HG03135 (cell line): ENCODE results near the gene SLC25A41.

Source experiments
- ATAC-seq: cut with Tn5 transposase; IDR thresholded peaks from one replicate; pipeline ENCODE4 v1.9.1; 2021; ENCODE audit warnings: mild to moderate bottlenecking, moderate library complexity; ENCODE audit not compliant: unreplicated experiment

Gene SLC25A41

GRCh38 chr19:6433663-6434062 lies at the start of gene SLC25A41:
Gene SLC25A41 (minus strand): TSS chr19:6433763. CDS start chr19:6433693, 70 bp downstream.
- ATAC-seq: no peak

DNA sequence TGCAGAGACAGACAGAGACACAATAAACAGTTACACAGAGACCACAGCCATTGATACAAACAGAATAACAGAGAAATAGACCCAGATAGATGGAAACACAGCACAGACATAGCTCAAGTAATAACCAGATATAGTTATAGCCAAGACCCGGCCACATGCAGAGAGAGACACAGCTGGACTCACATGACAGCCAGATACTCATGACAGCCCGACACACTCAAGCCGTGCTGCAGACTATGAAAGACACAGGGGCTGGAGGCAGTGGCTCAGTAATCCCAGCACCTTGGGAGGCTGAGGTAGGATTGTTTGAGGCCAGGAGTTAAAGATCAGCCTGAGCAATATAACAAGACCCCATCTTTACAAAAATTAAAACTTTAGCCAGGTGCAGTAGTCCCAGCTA lies 49.7 kb upstream of the SLC25A41 start:
- ATAC-seq: no peak

DNA sequence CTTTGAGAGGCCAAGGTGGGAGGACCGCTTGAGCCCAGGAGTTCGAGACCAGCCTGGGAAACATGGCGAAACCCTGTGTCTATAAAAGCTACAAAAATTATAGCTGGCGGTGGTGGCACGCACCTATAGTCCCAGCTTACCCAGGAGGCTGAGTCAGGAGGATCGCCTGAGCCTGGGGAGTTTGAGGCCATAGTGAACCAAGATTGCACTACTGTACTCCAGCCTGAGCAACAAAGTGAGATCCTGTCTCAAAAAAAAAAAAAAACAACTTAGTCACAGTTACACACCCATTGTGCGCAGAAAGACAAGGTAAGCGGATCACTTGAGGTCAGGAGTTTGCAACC lies 48.8 kb upstream of the SLC25A41 start:
- ATAC-seq: no peak

DNA sequence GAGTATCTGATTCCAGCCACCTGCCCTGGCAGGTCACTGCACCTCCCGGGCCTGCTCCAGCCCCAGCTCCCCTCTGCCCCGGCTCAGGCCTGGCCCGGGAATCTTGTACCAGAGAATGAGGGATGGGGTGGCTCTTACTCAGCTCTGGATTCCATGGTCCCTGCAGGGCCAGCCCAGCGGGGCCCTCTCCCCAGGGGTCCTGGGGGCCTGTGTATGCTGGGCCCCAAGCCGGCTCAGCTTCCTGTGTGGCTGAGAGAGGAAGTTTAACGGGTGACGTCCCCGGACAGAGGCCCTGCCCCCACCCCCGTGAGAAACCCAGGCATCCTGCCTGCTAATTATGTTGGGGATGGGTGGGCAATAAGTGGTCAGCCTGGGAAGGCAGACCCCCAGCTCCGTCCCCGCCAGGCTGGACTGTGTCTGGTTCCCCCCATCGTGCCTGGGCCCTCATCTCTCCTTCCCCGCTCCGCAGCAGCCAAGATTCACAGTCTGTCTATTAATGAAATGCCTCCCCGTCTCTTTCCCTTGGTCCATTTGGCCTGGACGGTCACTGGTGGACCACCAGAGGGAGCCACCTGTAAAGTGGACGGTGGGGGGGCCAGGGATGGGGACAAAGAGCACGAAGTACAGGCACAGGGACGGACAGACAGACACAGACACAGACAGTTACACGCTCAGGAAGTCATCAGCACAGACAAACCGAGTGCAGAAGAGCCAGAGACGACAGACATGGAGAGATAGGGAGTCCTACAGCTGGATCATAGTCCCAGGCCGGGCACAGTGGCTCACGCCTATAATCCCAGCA lies 48.2 kb upstream of the SLC25A41 start, which contains the start of gene DENND1C:
TSS of gene DENND1C (minus strand) at position 247 of the 802 bp plus-strand sequence. CDS start at position 155, 92 bp downstream.
- ATAC-seq: no peak

GRCh38 chr19:6480848-6481415 lies 47.4 kb upstream of the SLC25A41 start:
- ATAC-seq: no peak

GRCh38 chr19:6479836-6480398 lies 46.4 kb upstream of the SLC25A41 start:
- ATAC-seq: no peak

DNA sequence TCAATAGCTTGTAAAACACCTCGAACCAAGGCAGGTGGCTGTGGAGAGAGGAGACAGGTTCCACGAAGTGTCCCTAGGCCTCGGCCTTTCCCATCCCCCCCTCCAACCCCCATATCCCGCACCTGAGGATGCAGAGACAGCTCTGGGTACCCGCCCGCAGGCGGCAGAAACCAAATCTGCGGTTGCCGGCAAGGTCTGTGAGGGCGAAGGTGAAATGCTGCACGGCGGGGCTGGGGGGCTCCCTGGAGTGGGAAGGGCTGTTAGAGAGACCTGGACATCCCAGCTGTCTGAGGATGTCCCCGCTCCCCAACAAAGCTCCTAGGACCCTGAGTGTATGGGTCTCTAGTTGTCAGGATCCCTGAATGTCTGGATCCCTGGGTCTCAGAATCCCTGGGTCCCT lies 45.3 kb upstream of the SLC25A41 start:
- ATAC-seq: no peak

DNA sequence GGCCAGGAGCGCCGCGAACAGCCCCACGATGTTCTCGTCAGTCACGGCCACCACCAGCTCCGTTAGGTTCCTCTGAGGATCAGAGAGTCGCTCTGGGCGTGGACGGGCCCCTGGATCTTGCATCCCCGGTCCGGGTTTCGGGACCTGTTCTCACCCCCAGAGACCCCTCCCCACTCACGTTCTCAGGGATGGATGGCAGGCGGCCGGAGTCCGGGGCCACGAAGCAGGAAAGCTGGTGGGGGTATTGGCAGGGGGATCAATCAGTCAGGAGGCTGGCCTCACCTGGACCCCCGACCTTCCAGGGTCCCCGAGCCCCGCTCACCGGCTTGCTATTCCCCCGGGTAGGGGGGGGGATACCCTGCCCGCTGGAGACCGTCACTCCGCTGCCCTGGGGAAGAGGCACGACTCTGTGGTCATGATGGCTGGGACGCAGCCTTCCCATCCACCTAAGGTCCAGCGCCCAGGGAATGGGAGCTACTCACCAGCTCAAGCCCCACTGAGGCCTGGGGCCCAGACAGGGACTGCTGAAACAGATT lies 43.4 kb upstream of the SLC25A41 start:
- ATAC-seq: no peak

GRCh38 chr19:6476155-6476895 lies 42.8 kb upstream of the SLC25A41 start:
- ATAC-seq: no peak

GRCh38 chr19:6475321-6476108 lies 42.0 kb upstream of the SLC25A41 start:
- ATAC-seq: no peak

GRCh38 chr19:6473647-6474046 lies 40.1 kb upstream of the SLC25A41 start:
- ATAC-seq: no peak

DNA sequence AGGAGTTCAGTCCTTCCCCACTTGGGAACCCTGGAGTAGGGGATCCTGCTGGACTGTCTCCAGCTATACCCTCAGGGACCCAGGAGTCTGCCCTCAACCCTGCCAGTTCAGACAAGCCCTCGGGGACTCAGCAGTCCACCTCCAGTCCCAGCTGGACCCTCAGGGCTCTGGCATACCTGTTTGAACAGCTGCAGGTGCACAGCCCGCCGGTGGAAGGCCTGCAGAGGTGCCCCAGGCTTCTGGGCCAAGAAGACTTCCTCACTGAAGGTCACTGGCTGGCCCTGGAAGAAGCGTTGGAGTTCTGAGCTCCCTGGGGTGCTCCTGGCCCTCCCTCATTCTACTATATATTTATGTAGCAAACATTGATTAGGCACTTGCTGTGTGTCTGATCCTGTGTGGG lies 39.1 kb upstream of the SLC25A41 start:
- no peak for ATAC-seq

GRCh38 chr19:6471076-6471475 lies 37.5 kb upstream of the SLC25A41 start:
- ATAC-seq: no peak

- ATAC-seq: no peak
Observed at GRCh38 chr19:6470173-6470572, 36.6 kb upstream of the SLC25A41 start.

GRCh38 chr19:6467384-6467783 lies 33.8 kb upstream of the SLC25A41 start:
- ATAC-seq: no peak

DNA sequence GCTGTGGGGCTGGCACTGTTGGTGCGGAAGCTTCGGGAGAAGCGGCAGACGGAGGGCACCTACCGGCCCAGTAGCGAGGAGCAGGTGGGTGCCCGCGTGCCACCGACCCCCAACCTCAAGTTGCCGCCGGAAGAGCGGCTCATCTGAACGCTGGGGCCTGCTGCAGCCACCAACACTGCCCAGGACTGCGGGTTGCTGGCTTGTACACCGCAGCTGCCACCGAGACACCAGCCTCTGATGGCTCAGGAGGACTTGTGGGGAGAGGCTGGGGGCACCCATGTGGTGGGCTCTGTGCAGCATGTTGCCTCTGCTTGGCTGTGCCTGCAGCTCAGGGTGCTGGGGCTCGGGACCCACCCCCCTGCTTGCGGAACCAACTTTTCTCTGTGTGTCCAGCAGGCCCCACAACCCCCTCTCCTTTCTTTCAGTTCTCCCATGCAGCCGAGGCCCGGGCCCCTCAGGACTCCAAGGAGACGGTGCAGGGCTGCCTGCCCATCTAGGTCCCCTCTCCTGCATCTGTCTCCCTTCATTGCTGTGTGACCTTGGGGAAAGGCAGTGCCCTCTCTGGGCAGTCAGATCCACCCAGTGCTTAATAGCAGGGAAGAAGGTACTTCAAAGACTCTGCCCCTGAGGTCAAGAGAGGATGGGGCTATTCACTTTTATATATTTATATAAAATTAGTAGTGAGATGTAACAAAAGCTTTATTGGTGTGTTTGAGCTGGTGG lies 33.1 kb upstream of the SLC25A41 start:
- ATAC-seq: no peak

GRCh38 chr19:6465663-6466062 lies 32.1 kb upstream of the SLC25A41 start:
- no peak for ATAC-seq

DNA sequence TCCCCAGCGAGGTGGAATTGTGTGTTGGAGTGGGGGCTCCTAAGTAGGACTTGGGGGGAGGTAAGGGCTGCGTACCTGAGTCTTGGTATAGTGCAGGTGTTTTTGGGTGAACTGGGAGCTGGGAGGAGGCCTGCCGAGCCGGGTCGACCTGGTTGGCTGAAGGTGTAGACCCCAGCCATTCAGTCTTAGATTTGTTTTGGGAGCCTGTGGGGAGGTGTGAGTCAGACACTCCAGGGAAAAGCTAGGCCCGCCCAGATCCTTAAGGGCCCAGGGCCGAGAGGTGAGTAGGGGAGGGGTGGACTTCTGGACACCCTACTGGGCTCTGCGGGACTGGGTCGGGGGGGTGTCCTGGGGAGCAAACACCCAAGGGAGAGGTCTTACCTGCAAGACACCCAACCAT lies 31.4 kb upstream of the SLC25A41 start:
- ATAC-seq: no peak

DNA sequence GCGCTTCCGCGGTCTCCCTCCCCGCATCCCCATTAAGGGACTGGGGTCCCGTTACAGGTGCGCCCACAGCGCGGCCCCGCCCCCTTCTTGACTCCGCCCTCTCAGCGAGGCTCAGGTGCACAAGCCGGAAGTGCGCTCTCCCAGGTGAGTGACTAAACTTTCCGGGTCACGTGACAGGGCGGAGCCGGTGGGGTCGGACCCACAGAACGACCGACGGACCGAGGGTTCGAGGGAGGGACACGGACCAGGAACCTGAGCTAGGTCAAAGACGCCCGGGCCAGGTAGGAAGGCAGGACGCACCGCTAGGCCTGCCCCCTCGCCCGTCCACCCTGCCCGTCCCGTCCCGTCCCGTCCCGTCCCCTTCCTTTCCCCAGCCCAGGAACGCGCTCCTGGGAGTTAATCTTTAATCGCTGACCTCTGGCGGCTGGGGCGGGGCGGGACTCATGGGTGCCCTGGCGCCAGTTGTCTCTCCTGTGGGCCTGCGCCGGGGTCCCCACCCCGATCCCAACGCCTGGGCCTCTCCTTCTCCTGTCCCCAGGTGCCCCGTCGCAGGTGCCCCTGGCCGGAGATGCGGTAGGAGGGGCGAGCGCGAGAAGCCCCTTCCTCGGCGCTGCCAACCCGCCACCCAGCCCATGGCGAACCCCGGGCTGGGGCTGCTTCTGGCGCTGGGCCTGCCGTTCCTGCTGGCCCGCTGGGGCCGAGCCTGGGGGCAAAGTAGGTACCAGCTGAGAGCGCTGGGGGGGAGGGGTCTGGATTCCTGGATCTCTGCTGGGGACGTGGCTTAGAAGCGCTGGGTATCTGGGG lies 30.7 kb upstream of the SLC25A41 start, which contains the start of gene CRB3:
TSS of gene CRB3 (plus strand) at position 202 of the 804 bp plus-strand sequence. CDS start at position 633, 431 bp downstream.
- no peak for ATAC-seq
